GM18498 (cell line): ENCODE data around the gene GLP2R.

ENCODE experiments used
- ATAC-seq: cut with Tn5 transposase; IDR thresholded peaks from one replicate; pipeline ENCODE4 v1.9.1; 2021; ENCODE audit warnings: mild to moderate bottlenecking, moderate library complexity; ENCODE audit not compliant: unreplicated experiment

Gene GLP2R

DNA sequence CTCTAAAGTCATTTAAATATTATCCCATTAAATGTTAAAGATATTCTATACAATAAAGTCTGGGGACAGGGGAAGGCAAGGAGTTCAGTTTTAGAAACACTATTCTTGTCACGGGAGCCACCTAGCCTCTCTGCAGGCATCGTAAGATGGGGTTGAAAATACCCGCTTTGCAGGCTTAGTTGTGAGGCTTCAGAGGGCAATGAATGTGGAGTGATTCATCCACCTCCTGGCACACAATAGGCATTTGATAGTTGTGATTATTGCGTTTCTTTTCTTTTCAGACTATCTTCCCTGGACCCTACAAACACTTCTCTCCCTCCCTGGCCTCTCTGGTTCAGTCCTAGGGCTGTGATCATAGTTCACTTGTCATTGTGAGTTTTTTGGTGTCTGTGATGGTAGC is 19.6 kb downstream of the GLP2R start:
- no peak for ATAC-seq

- ATAC-seq = no peak
Observed at GRCh38 chr17:9850151-9850550, 24.4 kb downstream of the GLP2R start.

GRCh38 chr17:9854255-9854654 is 28.5 kb downstream of the GLP2R start:
- no peak for ATAC-seq

- no peak for ATAC-seq
Observed at GRCh38 chr17:9855036-9855435, 29.3 kb downstream of the GLP2R start.

- ATAC-seq = no peak
Observed at GRCh38 chr17:9859781-9860180, 34.1 kb downstream of the GLP2R start.

DNA sequence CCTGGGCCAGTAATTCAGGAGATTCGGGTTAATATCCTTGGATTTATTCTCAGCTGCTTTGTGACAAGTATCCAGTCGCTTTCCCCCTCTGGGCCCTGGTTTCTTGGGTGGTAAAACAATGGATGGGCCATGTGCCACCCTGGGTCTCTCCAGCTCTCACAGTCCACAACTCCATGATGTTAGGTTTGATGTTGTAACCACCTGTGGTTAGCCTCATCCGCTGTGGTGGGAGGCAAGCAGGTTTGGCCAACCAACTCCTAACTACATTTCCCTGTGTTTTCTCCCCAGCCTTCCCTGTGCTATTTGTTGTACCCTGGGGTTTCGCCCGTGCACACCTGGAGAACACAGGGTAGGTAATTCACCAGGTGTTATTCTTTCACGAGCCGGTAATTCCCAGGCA is 35.1 kb downstream of the GLP2R start:
- ATAC-seq = no peak

DNA sequence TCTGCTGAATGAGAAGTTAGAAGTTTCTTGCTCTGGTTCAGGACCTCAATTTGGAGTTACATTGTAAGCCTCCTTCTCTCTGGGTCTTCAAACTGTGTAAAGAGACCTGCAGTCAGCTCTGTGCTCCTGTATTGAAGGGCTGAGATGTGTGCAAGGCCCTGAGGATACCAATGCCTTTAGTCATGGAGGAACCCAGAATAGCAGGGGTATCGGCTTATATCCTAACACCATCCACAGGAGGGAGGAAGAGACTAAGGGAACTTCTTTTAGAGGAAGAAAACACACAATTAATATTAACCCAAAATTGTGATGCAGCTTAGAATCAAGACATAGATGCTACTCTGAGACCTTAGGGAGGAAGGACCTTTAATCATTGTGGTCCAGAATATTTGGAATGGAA is 36.5 kb downstream of the GLP2R start:
- no peak for ATAC-seq

- no peak for ATAC-seq
Observed at GRCh38 chr17:9862949-9863348, 37.2 kb downstream of the GLP2R start.

GRCh38 chr17:9865586-9865985 is 39.9 kb downstream of the GLP2R start:
- no peak for ATAC-seq

GRCh38 chr17:9868552-9868951 is 42.8 kb downstream of the GLP2R start:
- ATAC-seq = no peak

DNA sequence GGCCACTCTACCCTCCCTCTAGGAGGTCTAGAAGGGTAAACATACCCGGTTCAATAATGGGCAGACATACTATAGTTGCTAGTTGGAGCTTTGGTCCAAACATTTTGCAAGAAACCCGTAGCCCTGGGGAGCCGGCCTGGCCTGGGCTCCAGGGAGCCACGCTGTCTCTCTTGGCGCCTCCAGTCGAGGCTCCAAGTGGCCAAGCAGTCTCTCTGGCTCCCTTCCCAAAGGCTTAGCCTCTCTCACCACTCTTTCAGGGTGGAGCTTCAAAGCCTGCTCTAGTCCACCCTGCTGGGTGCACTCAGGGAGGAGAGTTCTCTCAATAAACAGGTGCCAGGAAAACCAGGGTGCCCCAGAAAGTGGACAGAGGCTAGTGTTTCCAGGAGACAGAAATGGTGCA is 47.1 kb downstream of the GLP2R start:
- ATAC-seq = no peak

- no peak for ATAC-seq
Observed at GRCh38 chr17:9874722-9875121, 49.0 kb downstream of the GLP2R start.

- no peak for ATAC-seq
Observed at GRCh38 chr17:9875441-9875840, 49.7 kb downstream of the GLP2R start.

- ATAC-seq = no peak
Observed at GRCh38 chr17:9878356-9878755, 52.6 kb downstream of the GLP2R start.

DNA sequence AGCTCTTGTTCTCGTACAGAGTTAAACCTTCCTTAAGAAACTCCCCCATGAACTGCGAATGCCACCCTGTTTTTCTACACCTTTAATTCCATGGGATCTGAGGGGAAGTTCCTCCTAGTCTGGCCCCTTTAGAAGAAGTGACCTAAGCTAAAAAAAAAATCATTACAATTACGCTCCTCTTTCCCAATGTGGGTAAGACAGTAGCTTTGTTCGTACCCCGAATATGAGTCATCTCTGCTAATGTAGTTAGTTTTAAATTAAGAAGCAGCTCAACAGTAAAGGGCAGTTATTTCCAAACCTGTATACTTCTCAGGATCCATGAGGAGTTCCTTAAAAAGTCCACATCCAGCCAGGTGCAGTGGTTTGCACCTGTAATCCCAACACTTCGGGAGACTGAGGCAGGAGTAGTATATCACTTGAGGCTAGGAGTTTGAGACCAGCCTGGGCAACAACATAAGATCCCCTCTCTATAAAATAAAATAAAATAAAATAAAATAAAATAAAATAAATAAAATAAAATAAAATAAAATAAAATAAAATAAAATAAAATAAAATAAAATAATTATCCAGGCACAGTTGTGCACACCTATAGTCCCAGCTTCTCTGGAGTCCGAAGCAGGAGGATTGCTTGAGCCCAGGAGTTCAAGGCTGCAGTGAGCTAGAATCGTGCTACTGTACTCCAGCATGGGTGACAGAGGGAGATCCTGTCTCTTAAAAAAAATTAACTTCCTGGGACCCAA is 53.2 kb downstream of the GLP2R start:
- no peak for ATAC-seq

- ATAC-seq = no peak
Observed at GRCh38 chr17:9880582-9880999, 54.9 kb downstream of the GLP2R start.

DNA sequence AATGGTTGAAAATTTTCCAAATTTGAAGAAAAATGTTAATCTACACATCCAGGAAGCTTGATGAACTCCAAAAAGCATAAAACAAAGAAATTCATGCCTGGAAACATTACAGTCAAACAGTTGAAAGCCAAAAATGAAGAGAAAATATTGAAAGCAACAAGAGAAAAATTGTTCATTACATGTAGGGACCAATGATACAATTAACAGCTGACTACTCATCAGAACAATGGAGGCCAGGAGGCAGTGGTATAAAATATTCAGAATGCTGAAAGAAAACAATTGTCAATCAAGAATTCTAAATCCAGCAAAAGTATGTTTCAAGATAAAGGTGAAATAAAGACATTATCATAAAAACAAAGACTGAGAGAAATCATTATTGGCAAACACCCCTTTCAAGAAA is 57.7 kb downstream of the GLP2R start:
- ATAC-seq = no peak

DNA sequence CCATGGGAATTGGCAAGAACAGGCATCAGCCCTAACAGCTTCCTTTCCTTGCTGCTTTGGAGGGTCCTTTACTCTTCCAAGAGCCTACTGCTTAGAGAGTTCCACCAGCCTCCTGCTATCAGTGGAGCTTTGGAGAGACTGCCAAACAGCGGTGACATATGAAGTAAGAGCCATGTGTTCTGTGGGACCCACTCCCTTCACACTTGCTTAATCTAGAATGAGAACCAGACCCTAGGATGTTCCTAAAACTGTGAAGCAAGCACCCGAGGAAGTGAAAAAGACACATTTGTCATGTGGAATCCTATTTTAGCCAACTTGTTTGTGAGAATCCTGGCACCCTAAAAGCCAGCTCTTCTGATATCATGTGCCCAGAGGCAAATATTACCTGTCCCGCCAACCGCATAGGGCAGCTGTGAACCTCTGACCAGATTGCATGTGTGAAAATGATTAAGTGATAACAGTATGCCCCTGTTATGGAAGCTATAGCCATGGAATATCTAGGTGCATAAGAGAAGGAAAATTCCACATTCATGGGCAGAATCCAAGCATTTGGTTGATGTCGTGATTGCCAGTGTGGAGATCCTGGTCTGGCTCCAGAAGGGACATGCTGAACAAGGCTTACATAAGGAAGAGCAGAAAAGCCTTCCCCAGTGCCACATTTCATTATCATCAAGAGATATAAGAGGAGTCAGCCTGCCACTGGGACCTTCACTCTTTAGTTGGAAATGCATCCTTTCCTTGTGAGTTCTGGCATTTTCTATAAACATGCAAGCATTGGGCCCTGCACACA is 60.6 kb downstream of the GLP2R start:
- no peak for ATAC-seq

GRCh38 chr17:9887508-9887907 is 61.8 kb downstream of the GLP2R start:
- no peak for ATAC-seq

GRCh38 chr17:9890124-9890523 is 64.4 kb downstream of the GLP2R start:
- ATAC-seq = peak; percentile 44

DNA sequence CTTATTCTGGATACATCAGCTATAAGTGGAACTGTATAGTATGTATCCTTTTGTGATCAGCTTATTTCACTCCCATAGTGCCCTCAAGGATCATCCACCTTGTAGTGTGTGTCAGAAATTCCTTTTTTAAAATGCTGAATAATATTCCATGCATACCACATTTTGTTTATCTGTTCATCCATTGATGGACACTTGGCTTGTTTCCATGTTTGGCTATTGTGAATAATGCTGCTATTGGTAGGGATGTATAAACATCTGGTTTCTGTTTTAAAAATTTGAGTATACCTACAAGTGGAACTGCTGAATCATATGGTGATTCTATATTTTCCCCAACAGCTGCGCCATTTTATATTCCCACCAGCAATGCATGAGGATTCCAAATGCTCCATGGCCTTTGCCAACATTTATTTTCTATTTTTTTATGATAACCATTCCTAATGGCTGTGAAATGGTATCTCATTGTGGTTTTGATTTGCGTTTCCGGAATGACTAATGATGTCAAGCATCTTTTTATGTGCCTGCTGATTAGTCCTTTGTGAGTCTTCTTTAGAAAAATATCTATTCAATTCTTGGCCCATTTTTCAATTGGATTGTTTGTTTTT is 67.8 kb downstream of the GLP2R start:
- no peak for ATAC-seq

DNA sequence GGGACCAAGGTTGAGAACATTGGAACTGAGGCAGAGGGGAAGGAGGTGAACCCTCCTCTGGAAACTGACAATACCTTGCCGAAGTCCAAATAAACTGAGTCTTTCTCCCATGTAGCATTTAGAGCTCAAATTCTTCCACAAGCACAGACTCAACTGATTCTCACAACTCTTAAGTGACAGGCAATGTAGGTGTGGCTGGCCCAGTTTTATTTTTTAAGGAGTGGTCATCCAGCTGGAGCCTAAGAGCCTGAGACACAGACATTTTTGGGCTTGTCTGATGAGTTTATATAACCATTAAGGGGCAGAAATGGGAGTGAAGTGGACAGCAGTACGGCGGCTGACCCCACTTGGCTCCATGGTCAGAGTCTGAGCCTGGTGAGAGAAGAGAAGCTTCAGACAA is 68.5 kb downstream of the GLP2R start:
- ATAC-seq = no peak
